ENCODE measurements around the gene RHEB. TPM values are rescaled to one million over a fixed set of nuclear protein-coding genes. Genes with fewer than 3 reads are reported as not detected.

Gene RHEB
- total RNA-seq, 2 experiments from 2014 or later, result 62.0 to 64.6 TPM

DNA sequence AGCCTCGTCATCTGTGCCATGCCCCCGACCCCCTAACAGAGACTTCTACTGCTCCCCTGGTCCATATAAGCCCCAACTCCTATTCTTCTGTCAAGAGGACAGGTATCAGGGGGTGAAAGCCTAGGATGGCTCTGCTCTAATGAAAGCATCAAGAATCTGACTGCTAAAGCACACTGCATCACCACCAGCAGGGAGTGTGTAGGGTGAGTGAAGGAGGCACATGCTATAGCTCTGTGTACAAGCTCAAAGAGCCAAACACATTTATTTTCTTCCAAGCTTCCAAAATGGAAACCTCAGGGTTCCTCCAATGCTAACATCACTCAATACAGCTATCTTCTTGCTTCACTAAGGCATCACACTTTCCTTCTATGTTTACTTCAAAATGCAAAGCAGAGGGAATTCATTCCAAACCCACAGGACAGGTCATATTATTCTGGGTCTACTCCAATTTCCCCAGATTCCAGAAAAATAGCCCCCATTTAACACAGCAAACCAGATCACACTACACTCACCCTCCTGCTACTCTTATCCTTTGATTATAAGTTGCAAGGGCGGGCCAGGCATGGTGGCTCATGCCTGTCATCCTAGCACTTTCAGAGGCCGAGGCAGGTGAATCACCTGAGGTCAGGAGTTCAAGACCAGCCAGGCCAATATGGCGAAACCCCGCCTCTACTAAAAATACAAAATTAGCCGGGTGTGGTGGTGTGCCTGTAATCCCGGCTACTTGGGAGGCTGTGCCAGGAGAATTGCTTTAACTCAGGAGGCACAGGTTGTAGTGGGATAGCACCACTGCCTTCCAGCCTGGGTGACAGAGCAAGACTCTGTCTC is 36.6 kb downstream of the RHEB start:
- Mint-ChIP-seq H3K9me3 (no peaks in the 10 kb centered on the region), H3K36me3 (peaks cover 54% of the 10 kb centered on the region), H3K4me3 (no peak overlapping the region), H3K4me1 (ENCODE audit: low read depth) (peaks cover 36% of the 10 kb centered on the region), H3K27ac (no peak overlapping the region), H3K27me3 (no peaks in the 10 kb centered on the region)
- intact Hi-C loops (cut with micrococcal nuclease), result no loop called here
- DNase-seq, result no peak
- POLR2A ChIA-PET, result no interaction called here
- CTCF ChIA-PET, result interaction anchor here (1.5 kb wide), 1 partner anchor 277 kb away, joined by 3 read pairs; no protein-coding TSS in a partner anchor

DNA sequence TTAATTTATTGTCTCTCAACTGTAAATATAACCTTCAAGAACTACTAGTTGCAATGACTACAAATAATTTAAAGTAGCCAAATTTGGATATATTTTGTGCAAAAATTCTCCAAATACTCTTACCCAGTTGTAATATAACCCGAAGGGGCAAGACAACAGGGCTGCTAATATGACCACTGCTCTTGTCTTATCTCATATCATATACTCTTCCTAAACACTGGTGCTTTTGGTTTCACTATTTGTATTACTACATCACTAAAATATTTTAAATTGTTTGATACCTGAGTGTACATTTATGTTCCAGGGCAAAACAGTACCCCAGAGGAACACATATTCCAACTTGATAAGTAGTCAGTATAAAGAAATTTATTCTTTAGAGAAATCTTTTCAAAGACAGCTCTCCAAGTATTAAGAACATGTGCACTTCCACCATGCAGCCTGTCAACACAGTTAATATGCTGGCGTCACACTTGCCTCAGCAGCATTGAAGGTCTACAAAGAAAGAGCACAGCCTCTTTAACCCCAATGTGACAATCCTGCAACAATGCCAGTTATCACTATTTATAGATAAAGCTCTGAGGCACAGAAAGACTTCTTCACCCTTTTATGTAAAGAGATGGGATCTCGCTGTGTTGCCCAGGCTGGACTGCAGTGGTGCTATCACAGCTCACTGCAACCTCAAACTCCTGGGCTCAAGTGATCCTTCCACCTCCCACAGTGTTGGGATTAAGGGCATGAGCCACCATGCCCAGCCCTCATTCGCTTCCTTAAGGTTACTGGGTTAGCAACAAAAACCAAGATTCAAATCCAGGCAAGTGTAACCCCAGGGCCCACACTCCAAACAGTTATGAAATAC is 37.8 kb downstream of the RHEB start:
- Mint-ChIP-seq H3K27me3 (no peaks in the 10 kb centered on the region), H3K27ac (no peak overlapping the region), H3K36me3 (peaks cover 54% of the 10 kb centered on the region), H3K4me3 (no peak overlapping the region), H3K9me3 (no peaks in the 10 kb centered on the region), H3K4me1 (ENCODE audit: low read depth) (peaks cover 39% of the 10 kb centered on the region)
- ChIA-PET POLR2A (no interaction called here), CTCF (interaction anchor here (0.7 to 0.9 kb wide), 2 partner anchors 178 to 1692 kb away, joined by 3 read pairs; no protein-coding TSS in a partner anchor)
- intact Hi-C loops (cut with micrococcal nuclease), result no loop called here
- DNase-seq, result no peak

DNA sequence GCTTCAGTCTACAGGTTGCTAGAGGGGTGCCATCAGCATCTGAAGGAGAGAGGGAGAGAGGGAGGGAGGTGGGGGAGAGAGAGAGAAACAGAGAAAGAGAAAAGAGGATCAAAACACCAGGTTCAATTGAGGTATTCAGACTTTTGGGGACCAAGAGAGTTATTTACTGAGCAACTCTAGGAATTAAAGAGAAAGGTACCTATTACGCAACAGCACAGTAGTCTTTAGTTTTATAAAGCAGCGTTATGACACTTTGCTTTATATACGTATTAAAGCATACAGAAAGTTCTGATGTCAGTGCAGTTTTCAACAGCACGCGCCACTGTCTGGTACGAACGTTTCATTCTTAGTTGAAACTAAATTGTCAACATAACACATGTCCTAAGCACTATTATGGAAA is 41.8 kb downstream of the RHEB start:
- DNase-seq, result no peak
- H3K4me1 Mint-ChIP-seq (ENCODE audit: low read depth), result peaks cover 22% of the 10 kb centered on the region
- CTCF ChIA-PET, result interaction anchor here (0.6 to 1.4 kb wide), 2 partner anchors 15 to 33 kb away, joined by 3 to 4 read pairs; no protein-coding TSS in a partner anchor
- no peak overlapping the region for H3K27ac Mint-ChIP-seq
- POLR2A ChIA-PET, result no interaction called here
- intact Hi-C loops (cut with micrococcal nuclease), result no loop called here
- H3K4me3 Mint-ChIP-seq, result no peak overlapping the region
- peaks cover 44% of the 10 kb centered on the region for H3K36me3 Mint-ChIP-seq
- no peaks in the 10 kb centered on the region for H3K27me3 Mint-ChIP-seq
- H3K9me3 Mint-ChIP-seq, result no peaks in the 10 kb centered on the region

DNA sequence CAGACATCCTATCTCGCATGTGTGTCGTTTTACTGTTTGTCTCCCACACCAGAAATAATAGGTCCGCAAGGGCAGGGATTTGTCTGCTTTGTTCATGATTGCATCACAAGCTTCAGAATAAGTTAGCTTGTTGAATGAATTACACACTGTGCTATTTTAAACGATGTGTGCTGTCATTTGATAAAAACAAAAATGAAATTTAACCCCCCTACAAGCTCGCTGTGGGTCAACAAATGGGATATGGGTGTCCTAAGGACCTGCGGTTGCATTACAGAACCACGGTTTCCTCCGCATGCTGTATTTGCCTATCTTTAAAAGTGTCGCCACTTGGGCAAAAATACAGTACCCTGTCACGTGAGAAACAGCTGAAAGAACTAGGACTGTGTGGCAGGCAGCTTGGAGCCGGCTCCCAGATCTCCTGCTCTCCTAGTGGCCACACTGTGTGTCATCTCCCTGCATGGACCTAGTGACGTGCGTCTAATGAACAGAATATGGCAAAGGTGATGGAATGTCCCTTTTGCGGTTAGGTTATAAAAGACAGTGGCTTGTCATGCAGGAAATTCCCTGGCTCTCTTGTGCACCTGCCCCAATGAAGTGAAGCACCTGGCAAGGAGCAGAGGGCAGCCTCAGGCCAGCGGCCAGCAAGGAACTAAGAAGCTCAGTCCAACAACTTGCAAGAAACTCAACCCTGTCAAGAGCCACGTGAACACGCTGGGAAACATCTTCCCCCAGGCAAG is 46.9 kb downstream of the RHEB start:
- Mint-ChIP-seq H3K27ac (peak overlapping the region; percentile 67), H3K9me3 (no peaks in the 10 kb centered on the region), H3K4me3 (no peak overlapping the region), H3K4me1 (ENCODE audit: low read depth) (peaks cover 48% of the 10 kb centered on the region), H3K36me3 (peaks cover 68% of the 10 kb centered on the region), H3K27me3 (no peaks in the 10 kb centered on the region)
- ChIA-PET POLR2A (no interaction called here), CTCF (interaction anchor here (1.3 kb wide), 1 partner anchor 24 kb away, joined by 4 read pairs; no protein-coding TSS in a partner anchor)
- DNase-seq, result no peak
- intact Hi-C loops (cut with micrococcal nuclease), result loop anchor here (5.0 kb wide), 2 partner anchors 44 to 284 kb away; partner anchors contain the start of gene RHEB

DNA sequence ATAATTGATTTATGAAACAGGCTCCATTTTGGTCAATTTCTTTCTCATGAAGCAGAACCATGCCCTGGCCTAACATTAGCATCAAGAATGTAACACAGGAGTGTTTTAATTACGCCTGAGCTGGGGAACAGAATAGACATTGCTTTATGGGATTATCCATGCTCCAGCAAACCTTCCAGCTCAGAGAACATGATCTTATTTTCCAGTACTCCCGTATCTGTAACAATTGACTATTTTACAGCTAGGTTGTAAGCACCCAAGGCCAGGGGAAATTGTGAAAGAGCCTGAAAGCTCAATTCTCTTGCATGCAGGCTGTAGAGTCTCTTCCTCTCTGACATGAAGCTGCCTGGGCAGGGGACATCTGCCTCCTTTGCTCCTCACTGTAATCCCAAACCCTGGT is 49.0 kb downstream of the RHEB start:
- Mint-ChIP-seq H3K9me3 (no peaks in the 10 kb centered on the region), H3K4me1 (ENCODE audit: low read depth) (peaks cover 48% of the 10 kb centered on the region), H3K4me3 (no peak overlapping the region), H3K27ac (no peak overlapping the region), H3K36me3 (peaks cover 72% of the 10 kb centered on the region), H3K27me3 (no peaks in the 10 kb centered on the region)
- intact Hi-C loops (cut with micrococcal nuclease), result loop anchor here (2.0 to 5.0 kb wide), 3 partner anchors 47 to 287 kb away; partner anchors contain the start of gene RHEB
- POLR2A ChIA-PET, result interaction anchor here (0.8 kb wide), 1 partner anchor 8 kb away, joined by 3 read pairs; no protein-coding TSS in a partner anchor
- CTCF ChIA-PET, result interaction anchor here (0.5 to 1.5 kb wide), 6 partner anchors 22 to 366 kb away, joined by 3 to 5 read pairs (median 4); no protein-coding TSS in a partner anchor
- no peak for DNase-seq

DNA sequence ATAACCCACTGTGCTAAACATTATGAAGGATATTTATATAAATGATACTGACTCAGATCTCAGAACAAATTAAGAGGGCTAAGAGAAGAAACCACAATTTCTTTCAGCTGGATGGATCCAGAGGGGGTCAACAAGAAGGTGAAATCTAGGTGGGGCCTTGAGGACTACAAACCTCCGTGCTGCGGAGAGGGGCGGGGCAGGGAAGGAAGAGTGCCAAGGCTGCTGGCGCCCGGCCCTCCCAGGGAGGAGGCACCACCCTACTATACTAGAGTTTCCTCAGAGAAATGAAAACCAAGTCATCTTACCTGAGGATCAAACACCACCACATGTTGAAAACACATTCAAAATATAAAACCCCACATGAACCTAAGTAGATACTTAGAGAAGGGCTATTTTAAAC is 50.4 kb downstream of the RHEB start:
- no peak for DNase-seq
- peaks cover 48% of the 10 kb centered on the region for H3K4me1 Mint-ChIP-seq (ENCODE audit: low read depth)
- ChIA-PET CTCF (no interaction called here), POLR2A (interaction anchor here (1.2 kb wide), 1 partner anchor 227 kb away, joined by 3 read pairs; no protein-coding TSS in a partner anchor)
- H3K9me3 Mint-ChIP-seq, result peaks cover 5% of the 10 kb centered on the region
- H3K4me3 Mint-ChIP-seq, result no peak overlapping the region
- intact Hi-C loops (cut with micrococcal nuclease), result no loop called here
- H3K27me3 Mint-ChIP-seq, result no peaks in the 10 kb centered on the region
- peaks cover 83% of the 10 kb centered on the region for H3K36me3 Mint-ChIP-seq
- no peak overlapping the region for H3K27ac Mint-ChIP-seq

DNA sequence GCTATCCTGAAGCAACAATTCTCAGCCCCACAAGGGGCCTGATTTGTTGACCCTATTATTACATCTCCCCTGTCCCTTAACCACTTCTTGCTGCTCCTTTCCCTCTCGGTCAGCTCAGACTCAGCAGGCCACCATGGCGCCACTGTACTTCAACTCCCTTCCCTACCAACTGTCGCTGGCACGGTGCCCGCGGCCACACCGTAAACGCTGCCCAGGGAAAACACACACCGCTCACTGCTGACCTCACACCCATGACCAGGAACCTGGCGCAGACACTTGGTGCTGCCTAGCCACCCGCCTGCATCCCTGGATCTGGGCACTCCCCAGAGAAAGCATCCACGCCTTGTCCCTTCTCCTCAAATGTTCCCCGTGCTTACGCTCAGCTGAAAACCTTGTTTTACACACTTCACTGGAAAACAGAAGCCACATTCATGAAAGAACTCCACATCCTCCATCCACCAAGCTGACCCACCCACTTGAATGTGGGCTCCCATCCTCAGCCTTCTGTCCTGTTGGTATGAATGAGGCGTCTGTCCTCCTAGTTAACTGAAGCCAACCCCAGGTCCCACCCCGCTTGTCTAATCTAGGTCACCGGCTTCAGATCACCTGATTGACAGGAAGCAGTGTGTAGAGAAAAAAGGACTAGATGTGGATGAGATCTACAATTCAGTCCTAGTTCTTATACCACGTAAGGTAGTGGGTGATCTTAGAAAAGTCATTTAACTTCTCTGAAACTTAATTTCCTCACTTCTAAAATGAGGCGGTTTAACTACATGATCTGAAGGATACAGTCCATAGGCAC is 51.3 kb downstream of the RHEB start:
- Mint-ChIP-seq H3K27ac (no peak overlapping the region), H3K9me3 (peaks cover 14% of the 10 kb centered on the region), H3K27me3 (no peaks in the 10 kb centered on the region), H3K4me1 (ENCODE audit: low read depth) (peaks cover 41% of the 10 kb centered on the region), H3K36me3 (peaks cover 82% of the 10 kb centered on the region), H3K4me3 (no peak overlapping the region)
- CTCF ChIA-PET, result interaction anchor here (0.6 kb wide), 1 partner anchor 102 kb away, joined by 3 read pairs; no protein-coding TSS in a partner anchor
- DNase-seq, result no peak
- POLR2A ChIA-PET, result no interaction called here
- intact Hi-C loops (cut with micrococcal nuclease), result no loop called here

DNA sequence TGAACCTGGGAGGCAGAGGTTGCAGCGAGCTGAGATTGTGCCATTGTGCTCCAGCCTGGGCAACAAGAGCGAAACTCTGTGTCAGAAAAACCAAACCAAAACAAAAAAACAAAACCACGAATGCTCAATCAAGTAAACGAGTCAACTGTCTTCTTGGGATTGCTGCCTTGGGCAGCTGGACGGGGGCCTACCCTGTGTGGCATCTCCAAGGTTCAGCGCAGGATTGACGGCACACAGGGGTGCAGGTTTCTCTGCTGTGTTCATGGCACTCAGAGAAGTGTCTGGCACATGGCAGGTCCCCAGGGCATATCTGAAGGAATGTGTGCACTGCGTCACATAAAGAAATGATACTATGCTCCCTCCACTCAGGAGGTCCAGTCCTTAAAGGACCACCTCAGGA is 54.5 kb downstream of the RHEB start:
- DNase-seq, result no peak
- H3K4me1 Mint-ChIP-seq (ENCODE audit: low read depth), result peaks cover 17% of the 10 kb centered on the region
- H3K36me3 Mint-ChIP-seq, result peaks cover 70% of the 10 kb centered on the region
- CTCF ChIA-PET, result no interaction called here
- H3K9me3 Mint-ChIP-seq, result peaks cover 31% of the 10 kb centered on the region
- POLR2A ChIA-PET, result no interaction called here
- H3K4me3 Mint-ChIP-seq, result no peak overlapping the region
- no peak overlapping the region for H3K27ac Mint-ChIP-seq
- peaks cover 4% of the 10 kb centered on the region for H3K27me3 Mint-ChIP-seq
- intact Hi-C loops (cut with micrococcal nuclease), result no loop called here

DNA sequence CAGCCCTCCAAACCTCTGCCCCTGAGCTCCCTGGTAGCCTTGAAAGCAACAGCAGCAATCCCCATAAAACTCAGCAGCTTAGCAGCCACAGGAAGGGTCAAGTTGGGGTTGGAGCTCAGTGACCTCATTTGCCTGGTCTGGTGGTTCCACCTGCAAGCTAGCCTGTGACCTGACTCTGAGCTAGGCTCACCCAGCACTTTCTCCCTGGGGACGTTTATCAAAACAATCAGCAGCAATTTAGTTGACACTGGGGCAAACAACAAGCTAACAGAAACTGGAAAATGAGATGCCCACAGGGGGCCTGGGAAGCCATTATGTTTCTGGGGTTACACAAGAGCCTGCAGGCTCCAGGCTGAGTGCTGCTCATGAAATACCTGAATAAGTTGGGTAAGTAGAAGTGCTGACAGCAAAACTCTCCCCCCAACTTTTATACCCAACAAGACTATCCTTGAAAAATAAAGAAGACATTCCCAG is 57.4 kb downstream of the RHEB start:
- Mint-ChIP-seq H3K9me3 (peaks cover 31% of the 10 kb centered on the region), H3K4me3 (no peak overlapping the region), H3K27me3 (peaks cover 4% of the 10 kb centered on the region), H3K4me1 (ENCODE audit: low read depth) (peaks cover 2% of the 10 kb centered on the region), H3K36me3 (peaks cover 42% of the 10 kb centered on the region), H3K27ac (no peak overlapping the region)
- no peak for DNase-seq
- ChIA-PET POLR2A (interaction anchor here (1.0 kb wide), 1 partner anchor 8 kb away, joined by 3 read pairs; no protein-coding TSS in a partner anchor), CTCF (interaction anchor here (5.6 kb wide), 1 partner anchor 13 kb away, joined by 36 read pairs; no protein-coding TSS in a partner anchor)
- intact Hi-C loops (cut with micrococcal nuclease), result no loop called here

DNA sequence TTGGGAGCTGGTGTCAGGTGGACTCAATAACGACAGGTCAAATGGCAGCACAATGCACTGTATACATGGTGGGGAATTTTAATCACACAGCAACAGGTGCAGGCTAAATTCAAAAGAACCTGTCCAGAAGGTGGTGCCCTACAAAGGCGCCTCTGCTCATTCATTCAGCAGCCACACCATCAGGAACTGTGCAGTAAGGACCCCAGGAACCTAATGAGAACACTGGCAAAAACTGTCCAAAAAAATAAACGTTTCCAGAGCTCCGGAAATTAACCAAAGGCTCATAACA is 57.8 kb downstream of the RHEB start:
- ChIA-PET POLR2A (interaction anchor here (1.0 kb wide), 1 partner anchor 9 kb away, joined by 3 read pairs; no protein-coding TSS in a partner anchor), CTCF (interaction anchor here (5.6 kb wide), 1 partner anchor 13 kb away, joined by 36 read pairs; no protein-coding TSS in a partner anchor)
- H3K27ac Mint-ChIP-seq, result no peak overlapping the region
- no peak for DNase-seq
- intact Hi-C loops (cut with micrococcal nuclease), result no loop called here
- no peak overlapping the region for H3K4me3 Mint-ChIP-seq
- H3K27me3 Mint-ChIP-seq, result peaks cover 4% of the 10 kb centered on the region
- H3K4me1 Mint-ChIP-seq (ENCODE audit: low read depth), result peaks cover 5% of the 10 kb centered on the region
- H3K36me3 Mint-ChIP-seq, result peaks cover 38% of the 10 kb centered on the region
- H3K9me3 Mint-ChIP-seq, result peaks cover 31% of the 10 kb centered on the region

Data from activated CD4-positive, alpha-beta memory T cell treated with anti-CD3 and anti-CD28 coated beads for 36 hours (primary cell).